EH (cell line): Measurements from ENCODE around the gene PTH1R.
"Not testable (repeated sequence)": the region's sequence is repeated elsewhere in the genome, so short reads cannot be mapped to it uniquely, and the experiment has no call there.

ENCODE experiments used
- DNase-seq: peaks from one replicate; pipeline ENCODE4 v3.0.0-alpha.2; 2015; ENCODE audit warnings: low read depth

PTH1R gene

DNA sequence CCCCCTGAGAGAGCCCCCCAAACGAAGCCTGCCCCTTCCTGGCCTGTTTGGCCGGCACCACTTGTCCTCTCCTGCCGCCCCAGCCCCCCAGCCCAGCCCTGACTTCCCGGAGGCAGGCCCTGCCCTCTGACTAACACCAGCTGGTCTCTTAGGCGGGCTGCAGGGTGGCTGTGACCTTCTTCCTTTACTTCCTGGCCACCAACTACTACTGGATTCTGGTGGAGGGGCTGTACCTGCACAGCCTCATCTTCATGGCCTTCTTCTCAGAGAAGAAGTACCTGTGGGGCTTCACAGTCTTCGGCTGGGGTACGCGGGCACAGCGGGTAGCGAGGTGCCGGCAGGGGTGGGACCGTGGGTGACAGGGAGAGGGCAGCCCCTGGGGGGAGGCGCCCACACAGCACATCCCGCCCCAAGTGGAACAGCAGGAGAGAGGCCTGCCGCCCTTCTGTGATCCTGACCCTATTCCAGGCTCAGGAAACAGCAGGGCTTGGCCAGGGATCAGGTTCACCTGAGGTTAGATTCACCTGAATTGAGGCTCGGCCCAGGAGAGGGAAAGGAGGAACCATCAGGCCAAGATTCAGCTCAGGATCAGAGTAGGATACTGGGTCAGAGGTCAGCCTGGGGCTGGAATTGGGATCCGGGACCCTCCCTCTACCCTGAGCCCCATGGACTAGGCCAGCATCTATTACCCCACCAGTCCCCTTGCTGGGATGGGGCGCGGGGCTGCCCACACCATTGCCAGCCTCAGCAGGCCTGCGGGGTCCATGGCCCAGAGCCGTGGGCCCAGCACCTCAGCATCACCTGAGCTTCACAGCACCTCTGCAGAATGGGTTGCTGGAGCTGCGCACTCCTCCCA lies 21.9 kb downstream of the PTH1R start:
- no peak for DNase-seq

DNA sequence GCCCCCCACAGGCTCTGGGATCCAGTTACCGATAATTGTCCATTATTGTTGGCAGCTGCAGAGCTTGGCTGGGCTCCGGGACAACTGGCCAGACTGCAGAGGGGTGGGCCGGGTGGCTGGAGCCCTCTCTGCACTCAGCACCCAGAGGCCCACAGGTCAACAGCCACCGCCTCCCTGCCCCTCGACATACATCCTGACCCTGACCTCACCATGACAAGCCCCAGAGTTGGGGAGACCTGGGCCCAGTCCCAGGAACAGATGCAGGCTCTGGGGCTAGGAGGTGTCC lies 22.4 kb downstream of the PTH1R start:
- DNase-seq: no peak

DNA sequence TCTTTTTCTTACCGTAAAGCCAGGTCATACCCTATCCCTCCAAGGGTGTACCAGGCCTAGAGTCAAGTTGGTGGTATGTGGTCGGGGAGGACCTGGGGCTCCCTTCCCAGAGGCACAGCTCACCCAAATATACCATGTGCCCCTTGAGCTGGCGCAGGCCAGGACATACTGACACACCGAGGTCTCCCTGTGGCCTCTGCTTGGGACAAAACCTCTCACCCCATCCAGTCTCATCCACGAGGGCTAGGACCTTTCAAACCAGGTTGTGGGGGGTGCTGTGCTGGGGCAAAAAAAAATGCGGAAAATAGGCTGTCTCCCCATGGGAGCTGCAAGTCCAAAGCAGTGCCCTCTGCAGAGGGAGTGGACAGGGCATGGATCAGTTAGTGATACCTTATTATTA lies 22.8 kb downstream of the PTH1R start:
- no peak for DNase-seq

DNA sequence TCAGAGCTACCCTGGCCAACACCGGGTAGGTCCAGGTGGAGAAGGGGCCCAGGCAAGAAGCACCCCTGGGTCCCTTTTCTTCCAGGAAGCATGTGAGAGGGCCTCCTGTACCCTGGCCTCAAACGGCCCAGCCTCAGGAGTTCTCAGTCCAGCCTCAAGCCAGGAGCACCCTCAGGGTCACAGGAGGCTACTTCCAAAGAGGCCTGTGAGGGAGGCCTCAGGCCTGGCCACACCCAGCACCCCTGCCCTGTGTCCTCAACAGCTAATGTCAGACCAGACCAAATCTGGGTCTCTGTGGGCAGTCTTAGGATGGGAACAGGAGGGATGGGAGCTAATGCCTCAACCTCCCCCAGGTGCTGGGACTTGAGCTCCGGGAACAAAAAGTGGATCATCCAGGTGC lies 23.5 kb downstream of the PTH1R start:
- no peak for DNase-seq

DNA sequence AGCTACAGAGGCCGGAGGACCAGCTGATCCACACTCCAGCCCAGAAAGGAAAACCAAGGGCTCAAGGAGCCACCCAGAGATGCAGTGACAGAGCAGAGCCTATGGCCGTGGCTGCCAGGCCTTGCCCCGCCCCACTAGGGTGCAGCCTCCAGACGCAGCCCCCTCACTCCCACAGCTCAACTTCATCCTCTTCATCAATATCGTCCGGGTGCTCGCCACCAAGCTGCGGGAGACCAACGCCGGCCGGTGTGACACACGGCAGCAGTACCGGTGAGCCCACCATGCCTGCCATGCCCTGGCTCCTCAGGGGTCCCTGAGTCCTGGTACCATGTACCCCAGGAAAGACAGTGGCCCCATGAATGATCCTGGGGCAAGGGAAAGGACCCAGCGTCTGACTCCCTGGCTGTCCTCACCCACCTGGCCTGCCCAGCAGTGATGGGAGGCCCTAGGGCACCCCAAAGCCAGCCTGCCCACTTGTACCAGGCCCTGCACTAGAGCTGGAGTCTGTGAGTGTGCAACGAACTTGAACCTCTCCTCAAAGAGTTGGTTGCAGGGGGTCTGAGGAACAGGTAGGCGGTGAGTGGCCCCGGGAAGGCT lies 24.2 kb downstream of the PTH1R start:
- no peak for DNase-seq

DNA sequence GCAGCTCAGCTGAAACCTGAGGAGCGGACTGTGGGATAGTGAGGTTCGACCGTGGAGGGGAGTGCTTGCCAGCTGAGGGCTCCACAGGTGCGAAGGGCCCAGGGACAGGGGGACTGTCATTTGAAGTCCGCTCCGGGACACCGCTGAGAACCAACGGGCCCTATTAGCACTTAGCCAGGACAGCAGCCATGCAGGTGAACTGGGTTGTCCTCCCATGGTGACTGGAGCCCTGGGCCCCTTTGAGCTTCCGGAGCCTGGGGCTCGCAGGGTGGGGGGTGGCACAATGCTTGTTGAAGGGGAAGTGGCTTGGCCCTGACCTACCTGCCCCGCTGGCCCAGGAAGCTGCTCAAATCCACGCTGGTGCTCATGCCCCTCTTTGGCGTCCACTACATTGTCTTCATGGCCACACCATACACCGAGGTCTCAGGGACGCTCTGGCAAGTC lies 24.7 kb downstream of the PTH1R start:
- DNase-seq: no peak

DNA sequence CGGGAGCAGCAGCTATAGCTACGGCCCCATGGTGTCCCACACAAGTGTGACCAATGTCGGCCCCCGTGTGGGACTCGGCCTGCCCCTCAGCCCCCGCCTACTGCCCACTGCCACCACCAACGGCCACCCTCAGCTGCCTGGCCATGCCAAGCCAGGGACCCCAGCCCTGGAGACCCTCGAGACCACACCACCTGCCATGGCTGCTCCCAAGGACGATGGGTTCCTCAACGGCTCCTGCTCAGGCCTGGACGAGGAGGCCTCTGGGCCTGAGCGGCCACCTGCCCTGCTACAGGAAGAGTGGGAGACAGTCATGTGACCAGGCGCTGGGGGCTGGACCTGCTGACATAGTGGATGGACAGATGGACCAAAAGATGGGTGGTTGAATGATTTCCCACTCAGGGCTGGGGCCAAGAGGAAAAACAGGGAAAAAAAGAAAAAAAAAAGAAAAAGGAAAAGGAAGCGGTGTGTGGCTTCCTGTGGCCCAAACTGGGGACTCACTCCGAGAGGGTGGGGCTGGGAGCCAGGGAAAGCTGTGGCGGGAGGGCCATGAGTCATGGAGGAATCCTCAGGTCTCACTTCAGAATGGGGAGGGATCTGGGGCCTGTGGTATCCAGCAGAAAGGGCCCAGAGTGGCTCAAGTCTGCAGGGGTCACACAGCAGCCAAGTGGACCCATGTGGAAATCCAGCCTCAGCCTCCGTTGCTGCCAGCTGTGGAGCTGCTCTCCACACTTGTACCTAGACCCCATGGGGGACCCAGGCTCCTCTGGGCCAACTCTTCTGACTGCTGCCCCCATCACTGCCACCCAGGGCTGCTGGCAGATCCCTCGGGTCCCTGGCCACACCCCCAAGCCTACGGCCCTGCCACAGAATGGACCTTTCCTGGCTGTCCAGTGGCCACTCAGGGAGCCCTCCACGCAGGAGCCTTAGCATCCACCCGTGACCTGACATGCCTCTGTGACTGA lies 26.1 kb downstream of the PTH1R start:
- peak; percentile 86 for DNase-seq

DNA sequence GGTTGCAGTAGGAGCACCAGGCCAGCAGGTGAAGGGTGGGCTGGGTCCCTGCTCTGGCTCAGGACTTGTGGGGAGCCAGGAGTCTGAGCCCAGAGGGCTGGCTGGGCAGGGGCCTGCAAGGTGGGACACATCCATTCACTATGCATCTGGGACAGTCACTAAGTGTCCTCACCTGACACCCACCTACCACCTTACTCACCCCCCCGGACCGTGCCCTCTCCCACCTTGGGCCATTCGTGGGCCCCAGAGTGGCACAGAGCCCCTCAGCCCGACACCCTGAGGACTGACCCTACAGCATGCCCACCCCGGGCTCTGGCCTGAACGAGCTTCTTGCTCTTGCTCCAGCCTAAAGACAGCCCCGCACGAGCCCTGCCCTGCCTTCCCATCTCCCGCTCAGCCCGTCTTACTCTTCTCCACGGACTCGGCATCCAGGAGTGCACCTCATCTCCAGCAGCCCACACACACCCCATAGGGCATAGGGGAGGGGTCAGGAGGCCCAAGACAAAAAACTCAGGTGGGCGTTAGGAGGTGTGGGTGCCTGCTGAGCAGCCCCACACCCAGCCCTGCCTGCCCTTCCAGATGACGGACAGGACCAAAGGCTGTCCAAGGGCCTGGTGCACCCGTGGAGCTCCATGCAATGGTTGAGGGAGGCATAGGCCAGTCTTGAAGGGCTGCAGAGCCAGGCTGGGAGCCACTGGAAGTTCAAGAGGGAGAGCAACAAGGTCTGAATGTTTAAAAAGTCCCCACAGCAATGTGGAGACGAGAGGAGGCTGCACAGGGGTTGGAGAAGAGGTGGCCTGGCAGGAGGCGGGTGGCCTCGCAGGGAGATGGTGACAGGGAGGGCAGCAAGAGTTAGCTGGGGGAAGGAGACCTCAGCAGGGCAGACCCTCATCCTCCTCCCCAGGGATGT lies 27.0 kb downstream of the PTH1R start:
- no peak for DNase-seq

DNA sequence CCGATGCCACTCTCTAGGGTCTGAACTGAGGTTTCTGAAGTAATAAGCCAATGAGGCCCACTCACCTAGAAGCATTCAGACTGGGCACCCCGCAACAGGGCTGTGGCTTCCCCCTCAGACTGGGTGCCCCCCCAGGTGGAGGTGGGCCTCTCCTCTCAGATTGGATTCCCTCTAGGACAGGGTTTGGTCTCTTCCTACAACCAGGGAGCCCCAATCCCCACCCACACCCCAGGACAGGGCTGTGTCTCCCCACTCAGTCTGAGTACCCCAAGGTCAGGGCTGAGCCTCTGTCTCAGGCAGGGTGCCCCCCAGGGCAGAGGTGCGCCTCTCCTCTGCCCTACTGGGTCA lies 27.7 kb downstream of the PTH1R start:
- no peak for DNase-seq

DNA sequence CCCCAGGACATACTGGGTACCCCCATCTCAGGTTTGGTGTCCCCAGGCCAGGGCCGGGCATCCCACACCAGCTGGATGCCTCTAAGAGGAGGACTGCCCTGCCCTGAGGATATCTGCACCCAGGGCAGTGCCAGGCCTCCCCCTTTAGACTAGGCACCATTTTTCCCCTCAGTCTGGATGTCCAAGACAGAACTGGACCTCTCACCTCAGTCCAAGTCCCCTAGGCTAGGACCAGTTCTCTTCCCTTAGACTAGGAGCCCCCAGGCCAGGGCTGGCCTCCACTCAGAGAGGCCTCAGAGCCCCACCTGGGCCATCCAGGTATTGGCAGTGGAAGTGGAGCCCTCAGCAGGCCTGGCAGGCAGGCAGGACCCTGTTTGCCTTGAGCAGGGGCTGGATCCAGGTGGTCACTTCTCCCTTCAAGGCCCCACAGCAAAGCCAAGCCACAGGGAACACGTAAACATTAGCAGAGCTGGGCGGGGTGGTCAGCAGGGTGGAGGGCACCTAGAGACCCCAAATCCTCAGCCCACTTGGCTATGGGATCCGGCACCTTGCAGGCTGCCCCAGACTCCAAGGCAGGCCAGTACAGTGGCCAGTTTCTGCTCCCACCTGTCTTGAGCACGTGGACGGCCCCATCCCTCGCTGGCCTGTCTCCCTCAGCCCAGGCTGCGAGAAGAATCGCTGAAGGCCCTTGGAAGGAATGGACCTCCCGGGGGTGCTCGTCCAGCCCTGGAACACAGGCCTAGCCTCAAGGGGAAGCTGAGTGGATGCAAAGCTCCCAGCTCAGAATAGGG lies 28.3 kb downstream of the PTH1R start:
- DNase-seq: no peak

DNA sequence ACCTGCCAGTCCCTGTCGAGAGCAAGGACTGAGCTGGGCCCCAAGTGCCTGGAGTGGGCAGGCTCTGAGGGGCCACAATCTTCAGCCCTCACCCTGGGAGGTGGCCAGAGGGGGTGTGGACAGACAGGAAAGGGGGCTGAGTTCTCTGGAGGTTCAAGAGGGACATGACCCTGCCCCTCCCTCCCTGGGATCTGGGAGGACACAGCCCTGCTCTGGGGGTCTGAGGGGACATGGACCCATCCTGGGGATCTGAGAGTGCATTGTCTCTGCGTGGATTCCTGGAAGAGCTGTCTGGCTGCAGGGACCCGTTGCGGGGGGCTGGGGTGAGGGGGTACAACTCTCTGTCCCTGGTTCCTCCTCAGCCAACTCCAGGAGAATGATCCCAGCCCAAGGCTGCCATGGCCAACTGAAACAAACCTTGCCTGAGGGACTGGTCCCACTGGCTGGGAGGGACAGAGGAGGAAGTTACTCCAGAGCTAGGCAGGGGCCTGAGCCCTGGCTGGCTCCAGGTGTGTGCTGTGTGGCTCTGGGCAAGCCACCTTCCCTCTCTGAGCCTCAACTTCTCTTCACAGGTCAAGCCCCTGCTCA lies 29.0 kb downstream of the PTH1R start:
- DNase-seq: no peak

DNA sequence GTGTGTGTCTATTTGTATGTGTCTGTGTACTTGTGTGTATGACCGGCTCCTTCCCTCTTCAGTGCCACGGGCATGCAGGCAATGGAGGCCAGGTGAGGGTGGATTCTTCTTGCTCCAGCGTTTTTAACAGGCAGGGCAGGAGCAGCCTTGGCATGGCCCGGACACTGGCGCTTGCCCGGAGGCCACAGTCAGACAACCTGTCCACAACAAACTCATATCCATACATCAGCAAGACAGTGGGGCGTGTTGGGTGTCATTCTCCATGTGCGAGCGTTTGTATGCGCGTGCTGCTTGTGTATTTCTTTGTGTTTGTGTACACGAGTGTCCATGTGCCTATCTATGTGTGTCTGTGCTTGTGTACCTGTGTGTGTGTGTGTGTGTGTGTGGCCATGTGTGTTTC lies 29.8 kb downstream of the PTH1R start:
- no peak for DNase-seq

DNA sequence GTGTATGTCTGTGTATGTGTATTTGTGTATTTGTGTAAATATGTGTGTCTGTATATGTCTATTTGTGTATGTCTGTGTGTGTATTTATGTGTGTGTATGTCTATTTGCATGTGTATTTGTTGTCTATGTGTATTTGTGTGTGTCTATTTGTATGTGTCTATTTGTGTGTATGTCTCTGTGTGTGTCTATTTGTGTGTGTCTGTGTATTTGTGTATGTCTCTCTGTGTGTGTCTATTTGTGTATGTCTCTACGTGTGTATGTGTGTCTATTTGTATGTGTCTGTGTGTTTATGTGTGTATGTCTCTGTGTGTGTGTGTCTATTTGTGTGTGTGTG lies 30.4 kb downstream of the PTH1R start:
- DNase-seq: no peak

DNA sequence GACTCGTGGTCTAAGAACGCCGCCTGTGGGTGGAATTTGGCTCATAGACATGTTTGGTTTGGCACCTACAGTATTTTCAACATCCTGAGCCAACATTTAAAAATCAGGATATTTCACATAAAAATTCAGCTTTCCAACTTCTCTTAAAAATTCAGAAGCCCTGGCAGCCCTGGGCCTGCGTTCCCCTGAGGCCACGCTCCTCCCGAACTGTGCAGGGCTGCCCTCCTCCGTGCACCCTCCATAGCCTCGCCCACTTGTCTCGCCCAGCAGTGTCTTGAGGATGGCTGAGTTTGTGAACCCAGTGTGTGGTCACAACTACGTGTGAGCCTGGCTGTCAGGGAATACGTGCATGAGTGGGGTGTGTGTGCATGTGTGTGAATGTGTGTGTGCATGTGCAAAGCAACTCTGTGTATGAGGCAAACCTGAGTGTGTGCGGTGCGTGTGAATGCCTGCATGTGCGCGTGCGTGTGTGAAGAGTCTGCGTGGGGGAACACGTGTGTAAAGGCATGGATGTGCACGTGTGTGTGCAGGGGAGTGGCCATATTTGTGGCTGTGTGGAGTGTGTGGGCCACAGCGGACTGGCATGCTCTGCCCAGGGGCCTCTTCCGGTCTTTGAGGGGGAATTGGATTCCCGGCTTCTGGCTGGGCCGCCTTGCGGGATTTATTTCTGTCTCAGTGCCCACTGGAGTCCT lies 30.9 kb downstream of the PTH1R start:
- DNase-seq: peak; percentile 60

DNA sequence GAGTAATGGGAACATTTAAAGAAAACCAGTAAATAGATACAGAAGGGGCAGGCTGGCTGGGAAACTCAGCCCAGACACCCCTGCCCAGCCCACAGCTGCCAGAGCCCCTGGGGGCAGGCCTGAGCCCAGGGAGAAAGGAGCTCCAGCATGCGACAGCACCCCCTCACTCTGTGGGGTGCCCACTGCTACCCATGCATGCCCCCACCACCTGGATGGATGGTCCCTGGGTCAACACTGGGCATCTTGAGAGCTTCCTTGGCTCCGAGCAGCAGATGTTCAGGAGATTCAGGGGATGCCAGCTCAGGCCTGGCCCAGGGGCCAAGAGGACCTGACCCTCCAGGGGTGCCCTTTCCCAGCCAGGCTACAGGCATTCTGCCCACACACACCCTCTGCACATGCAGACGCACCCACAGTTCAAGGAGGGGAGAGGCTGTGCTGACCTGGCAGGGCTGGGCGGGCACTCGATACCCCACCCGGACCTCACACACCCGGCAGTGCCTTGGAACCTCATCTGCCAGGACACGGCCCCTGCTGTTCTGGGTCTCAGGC lies 31.5 kb downstream of the PTH1R start:
- no peak for DNase-seq

DNA sequence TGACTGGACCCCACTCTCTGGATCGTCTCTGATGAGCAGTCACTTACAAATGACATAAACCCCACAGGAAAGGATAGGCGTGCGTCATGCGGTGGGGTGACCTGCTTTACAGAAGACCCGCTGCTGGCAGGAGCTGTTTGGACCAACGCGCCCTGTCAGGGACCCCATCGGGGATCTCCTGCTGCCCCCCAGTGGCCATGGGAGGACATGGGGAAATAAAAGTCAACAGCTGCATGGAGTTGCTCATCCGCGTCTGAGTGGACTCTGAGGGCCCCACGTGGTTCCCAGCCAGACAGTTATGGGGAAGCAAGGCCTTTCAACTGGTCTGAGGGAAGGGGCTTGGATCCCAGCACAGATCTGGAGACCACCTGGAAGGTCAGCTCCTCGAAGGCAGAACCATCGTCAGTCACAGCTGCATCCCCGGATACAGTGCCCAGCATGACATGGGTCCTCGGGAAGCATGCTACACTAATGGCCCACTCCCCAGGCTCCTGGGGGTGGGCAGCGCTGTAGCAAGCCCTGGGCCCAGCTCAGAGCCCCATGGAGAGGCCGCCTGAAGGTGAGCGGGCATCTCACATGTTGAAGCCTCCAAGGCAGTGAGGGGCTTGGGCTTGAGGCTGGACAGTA lies 32.1 kb downstream of the PTH1R start:
- DNase-seq: peak; percentile 86

DNA sequence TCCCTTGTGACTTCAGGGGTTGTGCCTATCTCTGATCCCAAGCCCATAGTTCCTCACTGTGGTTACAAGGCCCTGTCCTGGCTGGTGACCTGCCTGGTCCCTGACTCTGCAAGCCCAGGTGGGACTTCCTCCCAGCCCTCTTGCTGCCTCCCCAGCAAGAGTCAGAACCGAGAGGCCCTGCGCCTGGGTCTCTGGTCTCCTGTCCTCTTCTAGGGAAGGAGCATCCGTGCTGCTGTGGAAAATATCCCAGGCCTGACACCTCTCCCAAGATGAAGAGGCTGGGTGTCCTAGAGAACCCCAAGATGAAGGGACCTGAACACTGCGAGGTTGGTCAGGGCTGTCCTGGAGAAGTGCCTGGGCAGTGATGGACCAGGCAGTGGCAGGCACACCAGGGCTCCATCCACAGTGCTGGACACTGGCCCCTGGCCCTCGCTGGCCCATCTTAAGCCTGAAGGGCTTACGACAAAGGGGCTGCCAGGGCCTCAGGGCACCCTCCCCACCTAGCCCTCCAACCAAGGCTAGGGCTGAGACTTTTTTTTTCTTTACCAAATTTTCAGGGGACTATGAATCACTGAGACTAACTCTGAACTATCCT lies 32.7 kb downstream of the PTH1R start:
- DNase-seq: no peak

DNA sequence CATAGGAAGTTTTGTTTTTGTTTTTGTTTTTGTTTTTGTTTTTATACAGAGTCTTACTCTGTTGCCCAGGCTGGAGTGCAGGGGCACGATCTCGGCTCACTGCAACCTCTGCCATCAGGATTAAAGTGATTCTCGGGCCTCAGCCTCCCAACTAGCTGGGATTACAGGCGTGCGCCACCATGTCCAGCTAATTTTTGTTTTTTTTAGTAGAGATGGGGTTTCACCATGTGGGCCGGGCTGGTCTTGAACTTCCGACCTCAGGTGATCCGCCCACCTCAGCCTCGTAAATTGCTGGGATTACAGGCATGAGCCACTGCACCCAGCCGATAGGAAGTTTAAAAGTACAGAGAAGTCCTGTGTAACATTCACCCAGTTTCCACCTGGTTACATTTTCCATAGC lies 33.4 kb downstream of the PTH1R start:
- not testable (repeated sequence) for DNase-seq

DNA sequence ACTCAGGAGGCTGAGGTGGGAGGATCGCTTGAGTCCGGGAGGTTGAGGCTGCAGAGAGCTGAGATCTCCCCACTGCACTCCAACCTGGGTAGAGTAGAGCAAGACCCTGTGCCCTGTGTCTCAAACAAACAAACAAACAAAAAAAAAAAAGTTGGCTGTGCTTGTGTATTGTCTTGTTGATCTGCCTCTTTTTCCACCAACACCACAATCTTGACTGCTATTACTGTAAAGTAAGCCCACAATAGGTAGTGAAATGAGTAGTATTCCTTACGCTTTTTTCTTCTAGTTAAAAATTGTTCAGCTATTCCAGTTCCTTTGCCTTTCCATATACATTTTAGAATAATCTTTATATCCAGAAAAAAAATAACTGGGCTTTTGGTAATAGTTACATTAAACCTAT lies 35.5 kb downstream of the PTH1R start:
- DNase-seq: no peak
